Measurements from ENCODE around the gene CHRNA4.

- TF ChIP-seq REST (IDR thresholded peaks at IDR 0.05; ENCODE audit: insufficient read depth in 1 of 2, low read depth in 2 of 2, low read length in 2 of 2): no peak
- no peak for TF ChIP-seq TAF1 (IDR thresholded peaks at IDR 0.05; ENCODE audit: borderline replicate concordance, insufficient read depth, low read length)
- no peak for TF ChIP-seq POLR2AphosphoS5 (IDR thresholded peaks at IDR 0.05; ENCODE audit: low read depth, low read length)
- no peak for TF ChIP-seq FOXP2 (optimal IDR thresholded peaks at IDR 0.05; ENCODE audit: borderline replicate concordance, extremely low read depth, extremely low read length, insufficient read depth)
- TF ChIP-seq SIN3A (IDR thresholded peaks at IDR 0.05; ENCODE audit: borderline replicate concordance, insufficient read depth, low read length): no peak
Observed at GRCh38 chr20:63356511-63356910, 4.6 kb downstream of the CHRNA4 start.

All from PFSK-1 (cell line).